ENCODE data around the gene INSC. TPM values are rescaled to one million over a fixed set of nuclear protein-coding genes. Genes with fewer than 3 reads are reported as not detected.
A peak's percentile ranks its signal among the peaks of the same experiment; 100 is the strongest.

The INSC gene
- total and polyA plus RNA-seq, 11 donors, result 0.19 to 1.5 (median 0.43) TPM; not detected in 1

DNA sequence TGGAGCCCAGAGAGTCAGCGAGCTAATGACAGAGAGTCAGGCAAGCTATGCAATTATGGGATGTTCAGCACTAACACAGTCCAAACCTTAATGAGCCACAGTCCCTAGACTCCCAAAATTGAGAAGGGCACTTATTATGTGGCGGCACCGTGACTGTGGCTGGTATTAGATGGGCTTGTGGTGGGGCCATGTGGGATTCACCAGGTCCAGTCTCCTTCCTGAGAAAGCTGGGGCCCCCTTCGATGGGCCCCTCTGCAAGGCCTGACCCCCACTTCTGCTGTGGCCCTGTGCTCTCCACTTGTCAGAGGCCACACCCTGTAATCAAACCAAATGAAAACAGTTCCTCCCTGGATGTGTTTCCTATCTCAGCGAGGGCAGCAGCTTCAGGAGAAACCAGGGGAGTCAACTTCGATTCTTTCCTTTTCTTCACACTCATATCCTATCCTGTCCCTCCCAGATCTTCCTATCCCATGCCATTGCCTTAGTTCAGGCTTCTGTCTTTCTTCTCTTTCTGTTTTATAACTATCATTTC lies 42.9 kb downstream of the INSC start:
- DNase-seq (no peak), ATAC-seq (no peak)
- intact Hi-C loops (cut with DNase I), result no loop called here
- H3K27ac ChIP-seq, result no peak overlapping the region
- H3K4me1 ChIP-seq, result no peaks in the 10 kb centered on the region
- H3K27me3 ChIP-seq, result no peaks in the 10 kb centered on the region
- 74 to 82% (median 77%) methylated on average over 6 of the region's 6 CpGs for WGBS, 4 donors
- H3K4me3 ChIP-seq, result no peak overlapping the region
- H3K9me3 ChIP-seq, result no peaks in the 10 kb centered on the region
- TF ChIP-seq, protein P1, sequence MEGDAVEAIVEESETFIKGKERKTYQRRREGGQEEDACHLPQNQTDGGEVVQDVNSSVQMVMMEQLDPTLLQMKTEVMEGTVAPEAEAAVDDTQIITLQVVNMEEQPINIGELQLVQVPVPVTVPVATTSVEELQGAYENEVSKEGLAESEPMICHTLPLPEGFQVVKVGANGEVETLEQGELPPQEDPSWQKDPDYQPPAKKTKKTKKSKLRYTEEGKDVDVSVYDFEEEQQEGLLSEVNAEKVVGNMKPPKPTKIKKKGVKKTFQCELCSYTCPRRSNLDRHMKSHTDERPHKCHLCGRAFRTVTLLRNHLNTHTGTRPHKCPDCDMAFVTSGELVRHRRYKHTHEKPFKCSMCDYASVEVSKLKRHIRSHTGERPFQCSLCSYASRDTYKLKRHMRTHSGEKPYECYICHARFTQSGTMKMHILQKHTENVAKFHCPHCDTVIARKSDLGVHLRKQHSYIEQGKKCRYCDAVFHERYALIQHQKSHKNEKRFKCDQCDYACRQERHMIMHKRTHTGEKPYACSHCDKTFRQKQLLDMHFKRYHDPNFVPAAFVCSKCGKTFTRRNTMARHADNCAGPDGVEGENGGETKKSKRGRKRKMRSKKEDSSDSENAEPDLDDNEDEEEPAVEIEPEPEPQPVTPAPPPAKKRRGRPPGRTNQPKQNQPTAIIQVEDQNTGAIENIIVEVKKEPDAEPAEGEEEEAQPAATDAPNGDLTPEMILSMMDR (IDR thresholded peaks at IDR 0.05), result no peak
- no peak for TF ChIP-seq POLR2A (IDR thresholded peaks at IDR 0.05)
- H3K36me3 ChIP-seq, result no peaks in the 10 kb centered on the region

DNA sequence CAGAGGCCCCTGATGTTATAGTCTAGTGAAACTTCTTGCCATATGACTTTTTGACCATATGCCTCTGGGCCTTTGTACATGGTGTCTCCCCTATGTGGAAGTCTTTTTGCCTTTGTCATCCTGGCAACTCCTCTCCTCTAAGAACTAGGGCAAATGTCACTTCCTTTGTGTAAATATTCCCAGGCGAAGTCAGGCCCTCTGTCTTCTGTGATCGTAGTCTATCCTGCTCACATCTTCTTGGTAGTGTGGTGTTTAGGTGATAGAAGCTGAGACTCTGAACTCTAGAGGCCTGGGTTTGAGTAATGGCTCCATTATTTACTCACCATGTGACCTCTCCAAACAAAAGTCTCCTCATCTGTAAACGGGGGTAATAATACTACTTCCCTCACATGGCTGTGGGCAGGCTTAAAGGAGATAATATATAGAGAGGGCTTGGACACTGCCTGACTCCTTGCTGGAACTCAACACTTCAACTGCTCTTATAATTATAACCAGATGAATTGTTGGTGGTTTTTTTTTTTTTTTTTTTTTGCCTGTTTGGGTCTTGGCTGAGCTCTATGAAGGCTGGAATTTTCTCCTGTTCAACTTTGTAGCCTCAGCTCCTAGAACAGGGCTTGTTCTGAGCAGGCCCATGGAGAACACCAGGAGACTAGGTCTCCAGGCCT lies 43.8 kb downstream of the INSC start:
- Histone ChIP-seq H3K27ac (no peak overlapping the region), H3K4me3 (no peak overlapping the region), H3K27me3 (no peaks in the 10 kb centered on the region), H3K36me3 (no peaks in the 10 kb centered on the region), H3K4me1 (no peaks in the 10 kb centered on the region), H3K9me3 (no peaks in the 10 kb centered on the region)
- DNase-seq (no peak), ATAC-seq (no peak)
- no peak for TF ChIP-seq POLR2A (IDR thresholded peaks at IDR 0.05)
- TF ChIP-seq, protein P1 (IDR thresholded peaks at IDR 0.05), result no peak
- intact Hi-C loops (cut with DNase I), result no loop called here
- 60 to 75% (median 65%) methylated on average over 3 of the region's 3 CpGs for WGBS, 4 donors

DNA sequence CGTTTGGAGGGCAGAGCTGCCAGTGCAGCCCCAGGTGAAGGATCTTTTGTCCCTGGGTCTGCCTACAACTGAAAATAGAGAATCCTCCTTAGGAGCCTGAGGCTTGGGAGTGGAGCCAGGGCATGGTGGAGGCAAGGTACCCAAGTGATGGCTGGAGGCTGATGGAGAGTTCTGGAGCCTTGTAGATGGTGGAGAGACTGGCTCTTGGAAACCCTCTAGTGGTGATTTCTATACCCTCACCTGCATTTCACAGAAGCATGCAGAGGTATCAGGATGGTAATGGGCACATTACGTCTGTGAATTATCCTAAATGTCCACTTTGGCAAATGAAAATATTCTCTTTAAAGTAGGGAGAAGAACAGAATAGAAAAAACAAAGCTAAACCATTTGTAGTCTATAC lies 44.4 kb downstream of the INSC start:
- TF ChIP-seq, protein P1 (IDR thresholded peaks at IDR 0.05), result peak in 6 of 12 donors; percentile 15 to 27 (median 18)
- no peak for TF ChIP-seq POLR2A (IDR thresholded peaks at IDR 0.05)
- Histone ChIP-seq H3K27me3 (no peaks in the 10 kb centered on the region), H3K9me3 (no peaks in the 10 kb centered on the region), H3K4me1 (no peaks in the 10 kb centered on the region), H3K27ac (no peak overlapping the region), H3K36me3 (no peaks in the 10 kb centered on the region), H3K4me3 (no peak overlapping the region)
- ATAC-seq (peak in 2 of 4 donors; percentile 33 to 36), DNase-seq (no peak)
- WGBS, 4 donors, result 52 to 85% (median 57%) methylated on average over 2 of the region's 2 CpGs
- intact Hi-C loops (cut with DNase I), result no loop called here

DNA sequence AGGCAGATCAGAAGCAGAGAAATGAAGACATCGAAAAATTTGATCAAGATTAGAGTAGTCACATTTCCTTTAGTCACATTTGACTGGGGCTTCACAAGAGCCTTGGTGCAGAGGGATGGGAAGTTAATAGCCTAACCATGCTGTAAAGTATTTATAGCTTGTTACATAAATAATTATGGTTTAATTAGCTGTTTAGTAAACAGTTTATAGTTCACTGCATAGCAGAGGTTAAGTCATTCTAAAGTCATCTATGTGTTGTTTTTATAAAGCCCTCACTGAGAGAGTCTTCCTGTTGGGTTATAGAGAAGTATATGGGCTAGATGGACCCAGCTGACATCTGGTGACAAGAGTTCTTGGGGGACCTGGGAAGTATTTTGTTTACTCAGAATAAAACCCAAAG lies 47.1 kb downstream of the INSC start:
- no peak for ATAC-seq

More for the DNA sequence above, 47.1 kb downstream of the INSC start:
- intact Hi-C loops (cut with DNase I), result no loop called here
- H3K36me3 ChIP-seq, result no peaks in the 10 kb centered on the region
- no peak overlapping the region for H3K27ac ChIP-seq
- 50 to 75% (median 66%) methylated on average over 1 of the region's 1 CpG for WGBS, 4 donors
- DNase-seq, result no peak
- H3K4me1 ChIP-seq, result no peaks in the 10 kb centered on the region
- no peaks in the 10 kb centered on the region for H3K9me3 ChIP-seq
- H3K27me3 ChIP-seq, result no peaks in the 10 kb centered on the region
- H3K4me3 ChIP-seq, result no peak overlapping the region
- TF ChIP-seq POLR2A (IDR thresholded peaks at IDR 0.05), result no peak
- TF ChIP-seq, protein P1 (IDR thresholded peaks at IDR 0.05), result no peak

Data from heart left ventricle (tissue), 16 donors.